HG03139 (cell line): ENCODE data around the gene GPR153.
"Not testable (repeated sequence)": the region's sequence is repeated elsewhere in the genome, so short reads cannot be mapped to it uniquely, and the experiment has no call there.

Experiments used
- ATAC-seq: cut with Tn5 transposase; IDR thresholded peaks from one replicate; pipeline ENCODE4 v1.9.1; 2021; ENCODE audit not compliant: unreplicated experiment

GPR153 gene

GRCh38 chr1:6235296-6235677 is 25.6 kb downstream of the GPR153 start:
- peak; percentile 8 for ATAC-seq

GRCh38 chr1:6234502-6235295 is 26.2 kb downstream of the GPR153 start:
- ATAC-seq: no peak

- ATAC-seq: no peak
These were observed 27.5 kb downstream of the GPR153 start for GRCh38 chr1:6233376-6233775.

GRCh38 chr1:6225651-6226050 is 35.2 kb downstream of the GPR153 start:
- ATAC-seq: no peak

- no peak for ATAC-seq
These were observed 36.2 kb downstream of the GPR153 start for GRCh38 chr1:6224718-6225117.

GRCh38 chr1:6223617-6224016 is 37.3 kb downstream of the GPR153 start:
- no peak for ATAC-seq

GRCh38 chr1:6222636-6223035 is 38.3 kb downstream of the GPR153 start:
- no peak for ATAC-seq

- no peak for ATAC-seq
These were observed 39.6 kb downstream of the GPR153 start for GRCh38 chr1:6221210-6221784.

GRCh38 chr1:6220236-6220635 is 40.7 kb downstream of the GPR153 start:
- ATAC-seq: no peak

GRCh38 chr1:6219641-6220040 is 41.3 kb downstream of the GPR153 start:
- not testable (repeated sequence) for ATAC-seq

GRCh38 chr1:6218375-6219164 is 42.3 kb downstream of the GPR153 start:
- ATAC-seq: no peak

GRCh38 chr1:6212193-6212959 is 48.5 kb downstream of the GPR153 start:
- ATAC-seq: no peak

GRCh38 chr1:6211731-6212130 is 49.2 kb downstream of the GPR153 start:
- ATAC-seq: no peak

GRCh38 chr1:6210591-6211355 is 50.1 kb downstream of the GPR153 start:
- ATAC-seq: no peak

- ATAC-seq: no peak
These were observed 51.0 kb downstream of the GPR153 start for GRCh38 chr1:6209661-6210580.

- ATAC-seq: no peak
These were observed 51.9 kb downstream of the GPR153 start for GRCh38 chr1:6208723-6209660.

- no peak for ATAC-seq
These were observed 53.0 kb downstream of the GPR153 start for GRCh38 chr1:6207921-6208320.
